HuH-7.5 (cell line): ENCODE results near the gene GTPBP2.
"Not testable (repeated sequence)": the region's sequence is repeated elsewhere in the genome, so short reads cannot be mapped to it uniquely, and the experiment has no call there.

Experiments
- DNase-seq: peaks from one replicate; pipeline ENCODE4 v3.0.0; 2011; ENCODE audit warnings: low spot score

Gene GTPBP2

GRCh38 chr6:43629104-43629504 is at the start of gene GTPBP2:
Gene GTPBP2, minus strand, starts transcription at chr6:43629264. Its CDS starts 102 bp downstream, at chr6:43629162.
- peak; percentile 78 for DNase-seq

- DNase-seq, result no peak
Measured at GRCh38 chr6:43678341-43678740, 49.3 kb upstream of the GTPBP2 start.

GRCh38 chr6:43677759-43678158 is 48.7 kb upstream of the GTPBP2 start:
- no peak for DNase-seq

GRCh38 chr6:43676962-43677606 is 48.0 kb upstream of the GTPBP2 start:
- no peak for DNase-seq

GRCh38 chr6:43674921-43675320 is 45.9 kb upstream of the GTPBP2 start:
- DNase-seq, result no peak

- no peak for DNase-seq
Measured at GRCh38 chr6:43674291-43674690, 45.2 kb upstream of the GTPBP2 start.

- no peak for DNase-seq
Measured at GRCh38 chr6:43673444-43674084, 44.5 kb upstream of the GTPBP2 start.

- DNase-seq, result no peak
Measured at GRCh38 chr6:43671801-43672690, 43.0 kb upstream of the GTPBP2 start.

GRCh38 chr6:43671011-43671800 is 42.1 kb upstream of the GTPBP2 start:
- no peak for DNase-seq

GRCh38 chr6:43670623-43670986 is 41.5 kb upstream of the GTPBP2 start:
- no peak for DNase-seq

GRCh38 chr6:43669922-43670622 is 41.0 kb upstream of the GTPBP2 start:
- DNase-seq, result no peak

- no peak for DNase-seq
Measured at GRCh38 chr6:43669050-43669921, 40.2 kb upstream of the GTPBP2 start.

GRCh38 chr6:43668151-43669028 is 39.3 kb upstream of the GTPBP2 start:
- peak; percentile 44 for DNase-seq

- peak; percentile 64 for DNase-seq
Measured at GRCh38 chr6:43667245-43668150, 38.4 kb upstream of the GTPBP2 start.

- no peak for DNase-seq
Measured at GRCh38 chr6:43666196-43666920, 37.3 kb upstream of the GTPBP2 start.

GRCh38 chr6:43665376-43665775 is 36.3 kb upstream of the GTPBP2 start:
- DNase-seq, result no peak

GRCh38 chr6:43662948-43663347 is 33.9 kb upstream of the GTPBP2 start:
- DNase-seq, result not testable (repeated sequence)

GRCh38 chr6:43658161-43658560 is 29.1 kb upstream of the GTPBP2 start:
- no peak for DNase-seq
